GM23338 (cell line): ENCODE measurements around the gene CRYGD. TPM values are rescaled to one million over a fixed set of nuclear protein-coding genes. Genes with fewer than 3 reads are reported as not detected.
A peak's percentile ranks its signal among the peaks of the same experiment; 100 is the strongest.

Experiments used
- ATAC-seq: fragments of 200-7000 bp; cut with Tn5 transposase; 3 replicates; pipeline ENCODE4 v1.9.1; 2020
- DNase-seq: peaks from one replicate; pipeline ENCODE4 v3.0.0-alpha.2; 2015; ENCODE audit warnings: low spot score
- H2AFZ ChIP-seq: fragments of 200-600 bp; sonication (generic); 2 replicates; pipeline ENCODE4 v1.8.0; 2016; ENCODE audit warnings: antibody characterized with exemption, mild to moderate bottlenecking, moderate library complexity
- H3F3A ChIP-seq: fragments of 200-600 bp; sonication (generic); replicated peaks from 2 replicates; pipeline ENCODE4 v1.8.0; 2017; ENCODE audit warnings: antibody characterized with exemption, mixed run types, low read depth
- H3K27ac ChIP-seq: fragments of 200-600 bp; sonication (generic); 2 replicates; pipeline ENCODE4 v1.6.1; 2016; ENCODE audit warnings: low read depth
- H3K27me3 ChIP-seq: fragments of 200-600 bp; sonication (generic); 2 replicates; pipeline ENCODE4 v1.8.0; 2016; ENCODE audit warnings: mild to moderate bottlenecking, mixed run types, moderate library complexity; ENCODE audit not compliant: insufficient read depth
- H3K36me3 ChIP-seq: fragments of 200-600 bp; sonication (generic); 2 replicates; pipeline ENCODE4 v1.8.0; 2016; ENCODE audit warnings: mild to moderate bottlenecking; ENCODE audit not compliant: insufficient read depth
- H3K4me1 ChIP-seq: fragments of 200-600 bp; sonication (generic); 2 replicates; pipeline ENCODE4 v1.8.0; 2016; ENCODE audit warnings: mild to moderate bottlenecking, moderate library complexity; ENCODE audit not compliant: insufficient read depth
- H3K4me2 ChIP-seq: fragments of 200-600 bp; sonication (generic); 2 replicates; pipeline ENCODE4 v1.7.1; 2017; ENCODE audit warnings: mixed run types
- H3K4me3 ChIP-seq: fragments of 200-600 bp; sonication (generic); 2 replicates; pipeline ENCODE4 v1.6.1; 2016; ENCODE audit warnings: mixed run types
- H3K79me2 ChIP-seq: fragments of 200-600 bp; sonication (generic); replicated peaks from 2 replicates; pipeline ENCODE4 v1.8.0; 2017; ENCODE audit warnings: mild to moderate bottlenecking; ENCODE audit not compliant: insufficient read depth
- H3K9me2 ChIP-seq: fragments of 200-600 bp; sonication (generic); 2 replicates; pipeline ENCODE4 v1.8.0; 2017; ENCODE audit not compliant: insufficient read depth
- H4K20me1 ChIP-seq: fragments of 200-600 bp; sonication (generic); replicated peaks from 2 replicates; pipeline ENCODE4 v1.8.0; 2017; ENCODE audit warnings: mild to moderate bottlenecking; ENCODE audit not compliant: insufficient read depth
- H3K27ac Mint-ChIP-seq: 2 replicates; pipeline ENCODE4 v1.8.0; 2020; ENCODE audit warnings: inconsistent platforms, mild to moderate bottlenecking, moderate library complexity, mixed read lengths
- H3K27me3 Mint-ChIP-seq: 3 replicates; pipeline ENCODE4 v1.8.0; 2022; ENCODE audit warnings: low read depth, mild to moderate bottlenecking, moderate library complexity, mixed read lengths, inconsistent platforms; ENCODE audit not compliant: insufficient read depth, poor library complexity
- H3K36me3 Mint-ChIP-seq: 3 replicates; pipeline ENCODE4 v1.8.0; 2021; ENCODE audit warnings: low read depth, mild to moderate bottlenecking, inconsistent platforms, moderate library complexity, mixed read lengths
- H3K4me1 Mint-ChIP-seq: 3 replicates; pipeline ENCODE4 v1.8.0; 2020; ENCODE audit warnings: mild to moderate bottlenecking, inconsistent platforms, mixed read lengths
- H3K4me3 Mint-ChIP-seq: 3 replicates; pipeline ENCODE4 v1.8.0; 2021; ENCODE audit warnings: moderate library complexity, mild to moderate bottlenecking, inconsistent platforms, mixed read lengths
- H3K9me3 Mint-ChIP-seq: 3 replicates; pipeline ENCODE4 v1.8.0; 2020; ENCODE audit warnings: moderate library complexity, mild to moderate bottlenecking, inconsistent platforms, mixed read lengths
- CREB1 ChIP-seq: fragments of 250-450 bp; sonication (Bioruptor Pico); IDR thresholded peaks from 2 replicates; pipeline ENCODE4 v1.5.0; 2020; ENCODE audit warnings: low read depth, mild to moderate bottlenecking, moderate library complexity
- EZH2 ChIP-seq: fragments of 200-600 bp; sonication (generic); IDR thresholded peaks from one replicate; pipeline ENCODE4 v1.8.0; 2017; ENCODE audit warnings: antibody characterized with exemption, mild to moderate bottlenecking, low read depth; ENCODE audit not compliant: unreplicated experiment
- EZH2phosphoT487 ChIP-seq: fragments of 200-600 bp; sonication (generic); IDR thresholded peaks from one replicate; pipeline ENCODE4 v1.8.1; 2018; ENCODE audit warnings: antibody characterized with exemption; ENCODE audit not compliant: unreplicated experiment
- JUNB ChIP-seq: IDR thresholded peaks from one replicate; pipeline ENCODE4 v1.6.1; 2016; ENCODE audit warnings: antibody characterized with exemption; ENCODE audit not compliant: unreplicated experiment
- NANOG ChIP-seq: IDR thresholded peaks from 2 replicates; pipeline ENCODE4 v1.6.1; 2016; ENCODE audit warnings: antibody characterized with exemption, borderline replicate concordance
- POLR2AphosphoS5 ChIP-seq: IDR thresholded peaks from 2 replicates; pipeline ENCODE4 v1.6.1; 2016; ENCODE audit warnings: antibody characterized with exemption, low read depth
- STAT1 ChIP-seq: IDR thresholded peaks from one replicate; pipeline ENCODE4 v1.6.1; 2016; ENCODE audit warnings: antibody characterized with exemption; ENCODE audit not compliant: unreplicated experiment
- ZNF114 ChIP-seq: fragments of 250-450 bp; sonication (Bioruptor Pico); IDR thresholded peaks from 2 replicates; pipeline ENCODE4 v1.5.0; 2020; ENCODE audit warnings: mild to moderate bottlenecking, moderate library complexity
- ZNF331 ChIP-seq: fragments of 250-450 bp; sonication (Bioruptor Pico); IDR thresholded peaks from 2 replicates; pipeline ENCODE4 v1.5.0; 2020; ENCODE audit warnings: low read depth, mild to moderate bottlenecking, moderate library complexity
- polyA plus RNA-seq: library from polyadenylated mRNA; unstranded; fragments of >200 nt; fragmentation: Nextera tagmentation; extraction: Ambion mirVana; gene quantifications from 2 replicates; pipeline ENCODE4 v1.2.1, GENCODE V29; 2016
- total RNA-seq: library from RNA; depleted of rRNA; stranded (reverse); fragments of >200 nt; shearing (Covaris generic); gene quantifications from 2 replicates; pipeline ENCODE4 v1.2.3, GENCODE V29; 2014
- TF ChIP-seq, protein P1 (sequence below), 2 experiments: fragments of 200-600 bp in 1 of 2; sonication (generic) in 1 of 2; conservative IDR thresholded peaks; 2 replicates each; pipeline versions ENCODE4 v1.5.1 to v1.6.1; 2016 to 2017; ENCODE audit warnings: antibody characterized with exemption in 2 of 2, low read depth in 2 of 2, mild to moderate bottlenecking in 2 of 2, moderate library complexity in 1 of 2
- TF ChIP-seq, protein P2 (sequence below): IDR thresholded peaks from one replicate; pipeline ENCODE4 v1.6.1; 2018; ENCODE audit warnings: antibody characterized with exemption; ENCODE audit not compliant: unreplicated experiment
- TF ChIP-seq, protein P3 (sequence below): fragments of 250-450 bp; sonication (Bioruptor Pico); IDR thresholded peaks from 2 replicates; pipeline ENCODE4 v1.5.0; 2020; ENCODE audit warnings: mild to moderate bottlenecking, moderate library complexity
- TF ChIP-seq, protein P4 (sequence below): IDR thresholded peaks from 2 replicates; pipeline ENCODE4 v1.6.1; 2016; ENCODE audit warnings: antibody characterized with exemption

The CRYGD gene
- total and polyA plus RNA-seq, 2 experiments from 2014 or later: 3.4 to 23.9 TPM

DNA sequence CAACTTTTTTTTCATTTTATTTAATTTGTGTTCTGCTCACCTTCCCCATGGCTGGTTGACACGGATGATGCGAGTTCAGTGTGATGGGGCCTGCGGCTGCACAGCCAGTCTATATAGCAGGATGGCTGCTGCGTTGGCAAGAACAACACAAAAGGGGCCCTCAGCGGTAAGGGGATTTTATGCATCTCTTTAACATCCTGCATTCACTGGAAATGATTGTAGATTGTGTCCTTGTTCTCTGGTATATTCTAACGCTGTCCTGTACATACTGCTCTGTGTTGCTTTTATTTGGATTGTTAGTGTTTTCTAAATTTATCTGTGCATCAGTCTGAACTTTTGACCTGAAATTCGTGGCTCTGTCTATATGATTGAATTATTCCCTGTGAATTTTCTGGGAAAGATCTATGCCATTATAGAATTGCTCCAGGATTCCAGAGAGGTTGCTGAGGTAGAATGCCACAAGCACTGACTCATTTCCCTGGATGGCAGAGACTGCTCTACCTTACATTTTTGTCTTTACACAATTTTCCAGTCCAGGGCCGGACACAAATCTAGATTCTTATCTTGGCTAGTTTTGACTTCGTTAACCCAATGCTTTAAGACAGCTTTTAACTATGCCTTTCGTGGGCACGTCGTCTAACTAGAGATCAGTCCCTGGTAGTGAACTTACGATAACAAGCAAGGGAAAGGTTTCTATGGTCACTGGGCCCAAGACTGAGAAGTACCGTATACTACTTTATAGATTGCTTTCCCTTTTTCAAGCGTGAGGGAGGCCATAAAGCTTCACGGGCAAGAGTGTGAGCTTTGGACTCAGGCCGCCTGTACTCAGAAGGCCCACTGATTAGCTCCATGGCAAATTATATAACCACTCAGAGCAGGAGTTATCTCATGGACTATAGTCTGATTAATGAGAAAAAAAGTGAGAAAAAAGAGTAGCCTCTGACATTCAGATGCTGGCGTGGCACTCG lies 5.7 kb upstream of the CRYGD start, which contains the start of gene CRYGC:
TSS of gene CRYGC (minus strand) at position 85 of the 968 bp plus-strand sequence. CDS start at position 49, 36 bp downstream.
- no peak within 1 kb of the TSS for H3K27ac ChIP-seq

More for the DNA sequence above, 5.7 kb upstream of the CRYGD start, which contains the start of gene CRYGC:
- Histone ChIP-seq H3K4me1 (0 out of 2 replicates have a peak, but pooled peaks cover 4% of the 10 kb centered on the region), H3K79me2 (no peaks in the 10 kb centered on the region), H3K36me3 (no peaks in the 10 kb centered on the region), H4K20me1 (no peaks in the 10 kb centered on the region), H3F3A (no peaks in the 10 kb centered on the region), H3K4me2 (no peak within 1 kb of the TSS), H3K27me3 (no peaks in the 10 kb centered on the region), H3K9me2 (no peaks in the 10 kb centered on the region; the same call in 1 of the 2 replicates), H3K4me3 (no peak within 1 kb of the TSS), H2AFZ (peak within 1 kb of the TSS; percentile 78)
- Mint-ChIP-seq H3K9me3 (no peaks in the 10 kb centered on the region), H3K4me1 (peaks cover 6% of the 10 kb centered on the region; the same call in 2 of the 3 replicates), H3K4me3 (no peak within 1 kb of the TSS), H3K27ac (no peak within 1 kb of the TSS), H3K27me3 (peaks cover 6% of the 10 kb centered on the region), H3K36me3 (no peaks in the 10 kb centered on the region)
- ATAC-seq (no peak), DNase-seq (no peak)
- no peak for TF ChIP-seq ZNF114 (CRISPR knock-in tag)
- TF ChIP-seq EZH2: no peak
- TF ChIP-seq EZH2phosphoT487: no peak
- TF ChIP-seq JUNB: no peak
- TF ChIP-seq, protein P1, sequence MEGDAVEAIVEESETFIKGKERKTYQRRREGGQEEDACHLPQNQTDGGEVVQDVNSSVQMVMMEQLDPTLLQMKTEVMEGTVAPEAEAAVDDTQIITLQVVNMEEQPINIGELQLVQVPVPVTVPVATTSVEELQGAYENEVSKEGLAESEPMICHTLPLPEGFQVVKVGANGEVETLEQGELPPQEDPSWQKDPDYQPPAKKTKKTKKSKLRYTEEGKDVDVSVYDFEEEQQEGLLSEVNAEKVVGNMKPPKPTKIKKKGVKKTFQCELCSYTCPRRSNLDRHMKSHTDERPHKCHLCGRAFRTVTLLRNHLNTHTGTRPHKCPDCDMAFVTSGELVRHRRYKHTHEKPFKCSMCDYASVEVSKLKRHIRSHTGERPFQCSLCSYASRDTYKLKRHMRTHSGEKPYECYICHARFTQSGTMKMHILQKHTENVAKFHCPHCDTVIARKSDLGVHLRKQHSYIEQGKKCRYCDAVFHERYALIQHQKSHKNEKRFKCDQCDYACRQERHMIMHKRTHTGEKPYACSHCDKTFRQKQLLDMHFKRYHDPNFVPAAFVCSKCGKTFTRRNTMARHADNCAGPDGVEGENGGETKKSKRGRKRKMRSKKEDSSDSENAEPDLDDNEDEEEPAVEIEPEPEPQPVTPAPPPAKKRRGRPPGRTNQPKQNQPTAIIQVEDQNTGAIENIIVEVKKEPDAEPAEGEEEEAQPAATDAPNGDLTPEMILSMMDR (conservative IDR thresholded peaks at IDR 0.05; ENCODE audit: low read depth in 2 of 2): no peak
- TF ChIP-seq, protein P2, sequence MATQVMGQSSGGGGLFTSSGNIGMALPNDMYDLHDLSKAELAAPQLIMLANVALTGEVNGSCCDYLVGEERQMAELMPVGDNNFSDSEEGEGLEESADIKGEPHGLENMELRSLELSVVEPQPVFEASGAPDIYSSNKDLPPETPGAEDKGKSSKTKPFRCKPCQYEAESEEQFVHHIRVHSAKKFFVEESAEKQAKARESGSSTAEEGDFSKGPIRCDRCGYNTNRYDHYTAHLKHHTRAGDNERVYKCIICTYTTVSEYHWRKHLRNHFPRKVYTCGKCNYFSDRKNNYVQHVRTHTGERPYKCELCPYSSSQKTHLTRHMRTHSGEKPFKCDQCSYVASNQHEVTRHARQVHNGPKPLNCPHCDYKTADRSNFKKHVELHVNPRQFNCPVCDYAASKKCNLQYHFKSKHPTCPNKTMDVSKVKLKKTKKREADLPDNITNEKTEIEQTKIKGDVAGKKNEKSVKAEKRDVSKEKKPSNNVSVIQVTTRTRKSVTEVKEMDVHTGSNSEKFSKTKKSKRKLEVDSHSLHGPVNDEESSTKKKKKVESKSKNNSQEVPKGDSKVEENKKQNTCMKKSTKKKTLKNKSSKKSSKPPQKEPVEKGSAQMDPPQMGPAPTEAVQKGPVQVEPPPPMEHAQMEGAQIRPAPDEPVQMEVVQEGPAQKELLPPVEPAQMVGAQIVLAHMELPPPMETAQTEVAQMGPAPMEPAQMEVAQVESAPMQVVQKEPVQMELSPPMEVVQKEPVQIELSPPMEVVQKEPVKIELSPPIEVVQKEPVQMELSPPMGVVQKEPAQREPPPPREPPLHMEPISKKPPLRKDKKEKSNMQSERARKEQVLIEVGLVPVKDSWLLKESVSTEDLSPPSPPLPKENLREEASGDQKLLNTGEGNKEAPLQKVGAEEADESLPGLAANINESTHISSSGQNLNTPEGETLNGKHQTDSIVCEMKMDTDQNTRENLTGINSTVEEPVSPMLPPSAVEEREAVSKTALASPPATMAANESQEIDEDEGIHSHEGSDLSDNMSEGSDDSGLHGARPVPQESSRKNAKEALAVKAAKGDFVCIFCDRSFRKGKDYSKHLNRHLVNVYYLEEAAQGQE: no peak
- no peak for TF ChIP-seq NANOG
- TF ChIP-seq, protein P3, sequence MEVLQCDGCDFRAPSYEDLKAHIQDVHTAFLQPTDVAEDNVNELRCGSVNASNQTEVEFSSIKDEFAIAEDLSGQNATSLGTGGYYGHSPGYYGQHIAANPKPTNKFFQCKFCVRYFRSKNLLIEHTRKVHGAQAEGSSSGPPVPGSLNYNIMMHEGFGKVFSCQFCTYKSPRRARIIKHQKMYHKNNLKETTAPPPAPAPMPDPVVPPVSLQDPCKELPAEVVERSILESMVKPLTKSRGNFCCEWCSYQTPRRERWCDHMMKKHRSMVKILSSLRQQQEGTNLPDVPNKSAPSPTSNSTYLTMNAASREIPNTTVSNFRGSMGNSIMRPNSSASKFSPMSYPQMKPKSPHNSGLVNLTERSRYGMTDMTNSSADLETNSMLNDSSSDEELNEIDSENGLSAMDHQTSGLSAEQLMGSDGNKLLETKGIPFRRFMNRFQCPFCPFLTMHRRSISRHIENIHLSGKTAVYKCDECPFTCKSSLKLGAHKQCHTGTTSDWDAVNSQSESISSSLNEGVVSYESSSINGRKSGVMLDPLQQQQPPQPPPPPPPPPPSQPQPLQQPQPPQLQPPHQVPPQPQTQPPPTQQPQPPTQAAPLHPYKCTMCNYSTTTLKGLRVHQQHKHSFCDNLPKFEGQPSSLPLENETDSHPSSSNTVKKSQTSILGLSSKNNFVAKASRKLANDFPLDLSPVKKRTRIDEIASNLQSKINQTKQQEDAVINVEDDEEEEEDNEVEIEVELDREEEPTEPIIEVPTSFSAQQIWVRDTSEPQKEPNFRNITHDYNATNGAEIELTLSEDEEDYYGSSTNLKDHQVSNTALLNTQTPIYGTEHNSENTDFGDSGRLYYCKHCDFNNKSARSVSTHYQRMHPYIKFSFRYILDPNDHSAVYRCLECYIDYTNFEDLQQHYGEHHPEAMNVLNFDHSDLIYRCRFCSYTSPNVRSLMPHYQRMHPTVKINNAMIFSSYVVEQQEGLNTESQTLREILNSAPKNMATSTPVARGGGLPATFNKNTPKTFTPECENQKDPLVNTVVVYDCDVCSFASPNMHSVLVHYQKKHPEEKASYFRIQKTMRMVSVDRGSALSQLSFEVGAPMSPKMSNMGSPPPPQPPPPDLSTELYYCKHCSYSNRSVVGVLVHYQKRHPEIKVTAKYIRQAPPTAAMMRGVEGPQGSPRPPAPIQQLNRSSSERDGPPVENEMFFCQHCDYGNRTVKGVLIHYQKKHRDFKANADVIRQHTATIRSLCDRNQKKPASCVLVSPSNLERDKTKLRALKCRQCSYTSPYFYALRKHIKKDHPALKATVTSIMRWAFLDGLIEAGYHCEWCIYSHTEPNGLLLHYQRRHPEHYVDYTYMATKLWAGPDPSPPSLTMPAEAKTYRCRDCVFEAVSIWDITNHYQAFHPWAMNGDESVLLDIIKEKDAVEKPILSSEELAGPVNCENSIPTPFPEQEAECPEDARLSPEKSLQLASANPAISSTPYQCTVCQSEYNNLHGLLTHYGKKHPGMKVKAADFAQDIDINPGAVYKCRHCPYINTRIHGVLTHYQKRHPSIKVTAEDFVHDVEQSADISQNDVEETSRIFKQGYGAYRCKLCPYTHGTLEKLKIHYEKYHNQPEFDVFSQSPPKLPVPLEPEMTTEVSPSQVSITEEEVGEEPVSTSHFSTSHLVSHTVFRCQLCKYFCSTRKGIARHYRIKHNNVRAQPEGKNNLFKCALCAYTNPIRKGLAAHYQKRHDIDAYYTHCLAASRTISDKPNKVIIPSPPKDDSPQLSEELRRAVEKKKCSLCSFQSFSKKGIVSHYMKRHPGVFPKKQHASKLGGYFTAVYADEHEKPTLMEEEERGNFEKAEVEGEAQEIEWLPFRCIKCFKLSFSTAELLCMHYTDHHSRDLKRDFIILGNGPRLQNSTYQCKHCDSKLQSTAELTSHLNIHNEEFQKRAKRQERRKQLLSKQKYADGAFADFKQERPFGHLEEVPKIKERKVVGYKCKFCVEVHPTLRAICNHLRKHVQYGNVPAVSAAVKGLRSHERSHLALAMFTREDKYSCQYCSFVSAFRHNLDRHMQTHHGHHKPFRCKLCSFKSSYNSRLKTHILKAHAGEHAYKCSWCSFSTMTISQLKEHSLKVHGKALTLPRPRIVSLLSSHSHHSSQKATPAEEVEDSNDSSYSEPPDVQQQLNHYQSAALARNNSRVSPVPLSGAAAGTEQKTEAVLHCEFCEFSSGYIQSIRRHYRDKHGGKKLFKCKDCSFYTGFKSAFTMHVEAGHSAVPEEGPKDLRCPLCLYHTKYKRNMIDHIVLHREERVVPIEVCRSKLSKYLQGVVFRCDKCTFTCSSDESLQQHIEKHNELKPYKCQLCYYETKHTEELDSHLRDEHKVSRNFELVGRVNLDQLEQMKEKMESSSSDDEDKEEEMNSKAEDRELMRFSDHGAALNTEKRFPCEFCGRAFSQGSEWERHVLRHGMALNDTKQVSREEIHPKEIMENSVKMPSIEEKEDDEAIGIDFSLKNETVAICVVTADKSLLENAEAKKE (CRISPR knock-in tag): no peak
- no peak for TF ChIP-seq STAT1
- no peak for TF ChIP-seq ZNF331 (CRISPR knock-in tag)
- TF ChIP-seq CREB1 (CRISPR knock-in tag): no peak
- TF ChIP-seq, protein P4, sequence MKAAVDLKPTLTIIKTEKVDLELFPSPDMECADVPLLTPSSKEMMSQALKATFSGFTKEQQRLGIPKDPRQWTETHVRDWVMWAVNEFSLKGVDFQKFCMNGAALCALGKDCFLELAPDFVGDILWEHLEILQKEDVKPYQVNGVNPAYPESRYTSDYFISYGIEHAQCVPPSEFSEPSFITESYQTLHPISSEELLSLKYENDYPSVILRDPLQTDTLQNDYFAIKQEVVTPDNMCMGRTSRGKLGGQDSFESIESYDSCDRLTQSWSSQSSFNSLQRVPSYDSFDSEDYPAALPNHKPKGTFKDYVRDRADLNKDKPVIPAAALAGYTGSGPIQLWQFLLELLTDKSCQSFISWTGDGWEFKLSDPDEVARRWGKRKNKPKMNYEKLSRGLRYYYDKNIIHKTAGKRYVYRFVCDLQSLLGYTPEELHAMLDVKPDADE: no peak
- no peak for TF ChIP-seq POLR2AphosphoS5
